Astrocyte of the cerebellum (primary cell): ENCODE data around the gene PURA.

Experiments
- DNase-seq: peaks from one replicate; pipeline ENCODE4 v3.0.0-alpha.2; 2011; ENCODE audit warnings: low read depth
- H3K4me3 ChIP-seq: 2 replicates; pipeline ENCODE4 v1.5.1; 2011; ENCODE audit warnings: mild to moderate bottlenecking, low read depth, low read length, moderate library complexity
- CTCF ChIP-seq: IDR thresholded peaks from 2 replicates; pipeline ENCODE4 v1.5.1; 2012; ENCODE audit warnings: low read length, low read depth, moderate library complexity, mild to moderate bottlenecking; ENCODE audit errors: missing control alignments
- in situ Hi-C: cut with HindIII; loops from 2 replicates; pipeline ENCODE4 v1.10.0; 2017; ENCODE audit warnings: low sequenced_read_pairs

The PURA gene

DNA sequence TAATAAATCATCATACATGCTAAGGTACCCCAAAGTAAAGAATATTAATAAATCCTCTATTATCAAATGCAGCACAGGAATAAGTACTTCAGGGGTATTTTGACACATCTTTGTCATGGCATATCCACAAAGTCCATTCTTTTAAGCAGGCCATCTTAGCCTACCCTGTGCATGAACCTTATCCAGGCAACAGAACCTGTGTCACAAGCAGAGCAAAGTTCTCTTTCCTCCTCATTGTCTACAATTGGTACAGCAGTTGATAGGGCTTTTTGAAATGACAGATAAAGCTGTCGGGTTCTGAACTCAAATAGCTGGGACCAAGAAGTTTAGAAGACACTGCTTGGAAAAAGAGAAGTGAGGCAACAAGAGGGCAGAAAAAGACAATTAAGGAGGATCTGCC lies 30.8 kb upstream of the PURA start:
- DNase-seq, result no peak
- in situ Hi-C loops, result no loop called here
- H3K4me3 ChIP-seq, result no peak overlapping the region
- TF ChIP-seq CTCF, result no peak

- TF ChIP-seq CTCF, result no peak
- H3K4me3 ChIP-seq, result no peak overlapping the region
- in situ Hi-C loops, result no loop called here
- DNase-seq, result no peak
These were observed 30.3 kb upstream of the PURA start for GRCh38 chr5:140083650-140084049.

DNA sequence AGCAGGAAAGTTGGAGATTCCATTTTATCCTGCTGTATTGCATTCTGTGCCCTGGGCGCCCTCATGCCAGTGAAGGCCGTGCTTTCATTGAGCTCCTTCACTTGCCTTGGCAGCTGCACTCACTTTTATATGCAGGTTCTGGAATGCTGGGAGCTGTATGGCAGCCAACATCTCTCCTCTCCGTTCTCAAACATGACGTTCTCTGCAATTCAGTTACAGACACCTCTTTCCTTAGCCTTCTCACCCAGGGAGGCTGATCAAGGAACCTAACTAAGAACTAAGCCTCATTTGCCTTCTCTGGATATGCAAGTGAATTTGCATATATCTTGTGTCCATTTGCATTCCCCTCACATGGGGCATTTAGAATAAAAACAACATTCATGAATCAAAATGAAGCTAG lies 29.4 kb upstream of the PURA start:
- no peak for DNase-seq
- in situ Hi-C loops, result no loop called here
- H3K4me3 ChIP-seq, result no peak overlapping the region
- no peak for TF ChIP-seq CTCF

DNA sequence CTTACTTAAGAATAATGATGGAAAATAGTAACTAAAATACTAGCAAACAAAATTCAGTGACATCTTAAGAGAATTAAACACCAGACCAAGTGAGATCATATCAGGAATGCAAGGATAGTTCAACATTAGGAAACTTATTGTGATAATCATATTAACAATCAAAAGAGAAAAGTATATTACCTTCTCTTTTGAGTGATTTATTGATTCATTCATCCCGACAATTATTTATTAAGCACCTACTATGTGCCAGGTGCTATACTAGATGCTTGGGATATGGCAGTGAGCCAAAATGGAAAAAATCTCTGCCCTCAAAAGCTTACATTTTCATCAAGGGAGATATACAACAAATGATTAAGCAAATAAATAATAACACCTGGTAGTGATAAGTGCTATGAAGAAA lies 23.7 kb upstream of the PURA start:
- DNase-seq, result no peak
- in situ Hi-C loops, result no loop called here
- TF ChIP-seq CTCF, result no peak
- no peak overlapping the region for H3K4me3 ChIP-seq

- DNase-seq, result no peak
- no peak for TF ChIP-seq CTCF
- H3K4me3 ChIP-seq, result no peak overlapping the region
- in situ Hi-C loops, result no loop called here
These were observed 20.7 kb upstream of the PURA start for GRCh38 chr5:140093179-140093578.

- DNase-seq, result no peak
These were observed 20.0 kb upstream of the PURA start for GRCh38 chr5:140093866-140094265.

More at GRCh38 chr5:140093866-140094265, 20.0 kb upstream of the PURA start:
- H3K4me3 ChIP-seq, result no peak overlapping the region
- in situ Hi-C loops, result no loop called here
- TF ChIP-seq CTCF, result no peak
